Endothelial cell of umbilical vein (primary cell): ENCODE results near the gene BAZ1A.

Experiments used
- EZH2 ChIP-seq: IDR thresholded peaks from 2 replicates; pipeline ENCODE4 v1.6.1; 2012; ENCODE audit warnings: borderline replicate concordance, low read depth, mild to moderate bottlenecking, moderate library complexity, low read length, inconsistent platforms; ENCODE audit not compliant: severe bottlenecking
- FOS ChIP-seq: IDR thresholded peaks from 2 replicates; pipeline ENCODE4 v1.6.1; 2011; ENCODE audit warnings: mild to moderate bottlenecking, low read length, moderate library complexity, borderline replicate concordance; ENCODE audit not compliant: insufficient read depth
- GATA2 ChIP-seq: IDR thresholded peaks from 2 replicates; pipeline ENCODE4 v1.7.0; 2011; ENCODE audit warnings: low read depth, mild to moderate bottlenecking, moderate library complexity, mixed read lengths, low read length; ENCODE audit not compliant: insufficient read length, insufficient read depth
- POLR2A ChIP-seq: IDR thresholded peaks from 2 replicates; pipeline ENCODE4 v1.6.1; 2012; ENCODE audit warnings: low read depth, mild to moderate bottlenecking, control low read depth, low read length
- POLR2AphosphoS5 ChIP-seq: IDR thresholded peaks from 2 replicates; pipeline ENCODE4 v1.6.1; 2012; ENCODE audit warnings: low read depth, mild to moderate bottlenecking, control low read depth, low read length, moderate library complexity; ENCODE audit not compliant: insufficient read depth
- TF ChIP-seq, protein P1 (sequence below), 2 donors: IDR thresholded peaks; 1 replicate in 1 of 2; 2 replicates in 1 of 2; pipeline ENCODE4 v1.5.1; 2011; ENCODE audit warnings: low read length in 2 of 2, mild to moderate bottlenecking in 2 of 2, moderate library complexity in 2 of 2, control low read depth in 1 of 2, inconsistent platforms in 1 of 2, low read depth in 1 of 2; ENCODE audit not compliant: insufficient read depth in 1 of 2; ENCODE audit errors: extremely low read depth in 1 of 2
- TF ChIP-seq, protein P2 (sequence below): IDR thresholded peaks from 2 replicates; pipeline ENCODE4 v1.6.1; 2011; ENCODE audit not compliant: insufficient read depth, insufficient read length

DNA sequence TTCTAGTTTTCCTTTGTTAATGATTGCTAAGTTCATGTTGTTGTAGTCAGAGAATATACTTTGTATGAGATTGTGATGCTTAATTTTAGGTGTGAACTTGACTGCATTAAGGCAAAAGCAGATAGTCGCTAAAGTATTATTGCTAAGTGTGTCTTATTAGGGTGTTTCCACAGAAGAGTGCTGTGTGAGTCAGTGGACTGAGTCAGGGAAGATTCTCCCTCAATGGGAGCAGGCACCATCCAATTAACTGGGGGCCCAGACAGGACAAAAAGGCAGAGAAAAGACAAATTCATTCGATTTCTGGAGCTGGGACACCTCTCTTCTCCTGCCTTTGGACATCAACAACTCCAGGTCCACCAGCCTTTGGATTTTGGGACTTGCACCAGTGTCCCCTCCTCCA, 48.5 kb downstream of the BAZ1A start:
- no peak for TF ChIP-seq POLR2A
- TF ChIP-seq, protein P1, sequence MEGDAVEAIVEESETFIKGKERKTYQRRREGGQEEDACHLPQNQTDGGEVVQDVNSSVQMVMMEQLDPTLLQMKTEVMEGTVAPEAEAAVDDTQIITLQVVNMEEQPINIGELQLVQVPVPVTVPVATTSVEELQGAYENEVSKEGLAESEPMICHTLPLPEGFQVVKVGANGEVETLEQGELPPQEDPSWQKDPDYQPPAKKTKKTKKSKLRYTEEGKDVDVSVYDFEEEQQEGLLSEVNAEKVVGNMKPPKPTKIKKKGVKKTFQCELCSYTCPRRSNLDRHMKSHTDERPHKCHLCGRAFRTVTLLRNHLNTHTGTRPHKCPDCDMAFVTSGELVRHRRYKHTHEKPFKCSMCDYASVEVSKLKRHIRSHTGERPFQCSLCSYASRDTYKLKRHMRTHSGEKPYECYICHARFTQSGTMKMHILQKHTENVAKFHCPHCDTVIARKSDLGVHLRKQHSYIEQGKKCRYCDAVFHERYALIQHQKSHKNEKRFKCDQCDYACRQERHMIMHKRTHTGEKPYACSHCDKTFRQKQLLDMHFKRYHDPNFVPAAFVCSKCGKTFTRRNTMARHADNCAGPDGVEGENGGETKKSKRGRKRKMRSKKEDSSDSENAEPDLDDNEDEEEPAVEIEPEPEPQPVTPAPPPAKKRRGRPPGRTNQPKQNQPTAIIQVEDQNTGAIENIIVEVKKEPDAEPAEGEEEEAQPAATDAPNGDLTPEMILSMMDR (IDR thresholded peaks at IDR 0.05; ENCODE audit: extremely low read depth in 1 of 2, insufficient read depth in 1 of 2, low read depth in 1 of 2, low read length in 2 of 2) = no peak
- no peak for TF ChIP-seq EZH2
- TF ChIP-seq, protein P2, sequence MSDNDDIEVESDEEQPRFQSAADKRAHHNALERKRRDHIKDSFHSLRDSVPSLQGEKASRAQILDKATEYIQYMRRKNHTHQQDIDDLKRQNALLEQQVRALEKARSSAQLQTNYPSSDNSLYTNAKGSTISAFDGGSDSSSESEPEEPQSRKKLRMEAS = no peak
- TF ChIP-seq GATA2 = no peak
- no peak for TF ChIP-seq POLR2AphosphoS5
- TF ChIP-seq FOS = no peak
